Panc1 (cell line): ENCODE results near the gene USP5.

ENCODE experiments used
- POLR2AphosphoS5 ChIP-seq: IDR thresholded peaks from 2 replicates; pipeline ENCODE4 v1.6.1; 2012; ENCODE audit warnings: mild to moderate bottlenecking, low read depth, low read length, moderate library complexity
- REST ChIP-seq, 2 experiments: IDR thresholded peaks; 2 replicates each; pipeline ENCODE4 v1.6.1; 2011 to 2012; ENCODE audit warnings: low read depth in 2 of 2, control low read depth in 1 of 2, low read length in 1 of 2, mild to moderate bottlenecking in 1 of 2, moderate library complexity in 1 of 2; ENCODE audit not compliant: insufficient read depth in 1 of 2
- SIN3A ChIP-seq: IDR thresholded peaks from 2 replicates; pipeline ENCODE4 v1.6.1; 2012; ENCODE audit warnings: low read depth, mild to moderate bottlenecking, low read length, moderate library complexity, borderline replicate concordance; ENCODE audit not compliant: insufficient read depth
- TF ChIP-seq, protein P1 (sequence below): fragments of 450-650 bp; IDR thresholded peaks from 2 replicates; pipeline ENCODE4 v1.5.1; 2017; ENCODE audit warnings: mild to moderate bottlenecking

DNA sequence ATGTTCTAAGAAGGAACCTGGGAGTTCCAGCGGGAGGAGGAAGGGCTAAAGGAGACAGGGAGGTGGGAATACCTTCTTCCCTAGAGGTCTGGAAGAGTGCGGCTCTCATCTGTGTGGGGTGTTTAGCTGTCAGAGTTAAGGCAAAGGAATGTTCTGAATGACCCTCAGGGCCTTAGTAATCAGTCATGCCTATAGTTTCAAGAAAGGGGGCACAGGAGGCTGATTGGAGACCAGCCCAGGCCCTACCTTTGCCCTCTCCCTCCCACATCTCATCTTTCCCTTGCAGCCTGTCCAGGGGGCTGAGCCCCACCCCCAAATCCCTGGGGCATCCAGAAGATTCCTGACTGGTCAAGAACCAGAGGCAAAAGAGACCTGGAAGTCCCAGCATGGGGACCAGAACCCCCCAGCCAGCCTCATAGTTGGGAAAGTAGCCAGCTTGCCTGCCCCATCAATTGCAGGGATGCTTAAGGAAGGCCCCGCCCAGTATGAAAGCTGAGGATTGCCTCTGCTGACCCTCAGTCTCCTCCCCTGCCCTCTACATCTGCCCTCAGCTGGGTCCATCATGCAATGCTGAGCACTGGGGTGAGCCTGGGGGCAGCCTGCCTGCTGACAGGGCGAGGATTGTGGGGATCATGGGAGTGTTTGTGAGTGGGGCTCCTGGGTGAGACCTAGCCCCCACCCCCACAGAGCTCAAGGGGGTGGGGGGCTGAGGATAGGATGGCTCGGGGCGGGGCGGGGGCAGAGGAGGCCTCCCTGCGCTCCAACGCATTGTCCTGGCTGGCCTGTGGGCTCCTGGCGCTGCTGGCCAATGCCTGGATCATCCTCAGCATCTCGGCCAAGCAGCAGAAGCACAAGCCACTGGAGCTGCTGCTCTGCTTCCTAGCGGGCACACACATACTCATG, 28.5 kb upstream of the USP5 start:
- no peak for TF ChIP-seq REST (IDR thresholded peaks at IDR 0.05; ENCODE audit: insufficient read depth in 1 of 2, low read depth in 2 of 2, low read length in 1 of 2)
- TF ChIP-seq, protein P1, sequence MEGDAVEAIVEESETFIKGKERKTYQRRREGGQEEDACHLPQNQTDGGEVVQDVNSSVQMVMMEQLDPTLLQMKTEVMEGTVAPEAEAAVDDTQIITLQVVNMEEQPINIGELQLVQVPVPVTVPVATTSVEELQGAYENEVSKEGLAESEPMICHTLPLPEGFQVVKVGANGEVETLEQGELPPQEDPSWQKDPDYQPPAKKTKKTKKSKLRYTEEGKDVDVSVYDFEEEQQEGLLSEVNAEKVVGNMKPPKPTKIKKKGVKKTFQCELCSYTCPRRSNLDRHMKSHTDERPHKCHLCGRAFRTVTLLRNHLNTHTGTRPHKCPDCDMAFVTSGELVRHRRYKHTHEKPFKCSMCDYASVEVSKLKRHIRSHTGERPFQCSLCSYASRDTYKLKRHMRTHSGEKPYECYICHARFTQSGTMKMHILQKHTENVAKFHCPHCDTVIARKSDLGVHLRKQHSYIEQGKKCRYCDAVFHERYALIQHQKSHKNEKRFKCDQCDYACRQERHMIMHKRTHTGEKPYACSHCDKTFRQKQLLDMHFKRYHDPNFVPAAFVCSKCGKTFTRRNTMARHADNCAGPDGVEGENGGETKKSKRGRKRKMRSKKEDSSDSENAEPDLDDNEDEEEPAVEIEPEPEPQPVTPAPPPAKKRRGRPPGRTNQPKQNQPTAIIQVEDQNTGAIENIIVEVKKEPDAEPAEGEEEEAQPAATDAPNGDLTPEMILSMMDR, result no peak
- no peak for TF ChIP-seq POLR2AphosphoS5
- no peak for TF ChIP-seq SIN3A
